KMS-11 (cell line): ENCODE data around the gene ZG16.
"Not testable (repeated sequence)": the region's sequence is repeated elsewhere in the genome, so short reads cannot be mapped to it uniquely, and the experiment has no call there.

Source experiments
- H2AFZ ChIP-seq: fragments of 200-600 bp; sonication (generic); 2 replicates; pipeline ENCODE4 v1.6.1; 2016; ENCODE audit warnings: antibody characterized with exemption, mixed run types, low read depth
- H3K27ac ChIP-seq: fragments of 200-600 bp; sonication (generic); 2 replicates; pipeline ENCODE4 v1.6.1; 2016; ENCODE audit warnings: mild to moderate bottlenecking, mixed run types
- H3K27me3 ChIP-seq: fragments of 200-600 bp; sonication (generic); 2 replicates; pipeline ENCODE4 v1.6.1; 2017; ENCODE audit warnings: mild to moderate bottlenecking, low read depth, mixed run types, moderate library complexity; ENCODE audit not compliant: insufficient read depth
- H3K36me3 ChIP-seq: fragments of 200-600 bp; sonication (generic); 2 replicates; pipeline ENCODE4 v1.6.1; 2017; ENCODE audit warnings: mild to moderate bottlenecking, mixed run types; ENCODE audit not compliant: insufficient read depth
- H3K4me1 ChIP-seq: fragments of 200-600 bp; sonication (generic); 2 replicates; pipeline ENCODE4 v1.6.1; 2016; ENCODE audit warnings: mild to moderate bottlenecking, low read depth, mixed run types; ENCODE audit not compliant: poor library complexity, severe bottlenecking
- H3K4me2 ChIP-seq: fragments of 200-600 bp; sonication (generic); 2 replicates; pipeline ENCODE4 v1.7.0; 2016; ENCODE audit warnings: mild to moderate bottlenecking, mixed run types
- H3K4me3 ChIP-seq: fragments of 200-600 bp; sonication (generic); IDR thresholded peaks from 2 replicates; pipeline ENCODE4 v1.6.1; 2017; ENCODE audit warnings: low read depth, low read length, mixed read lengths; ENCODE audit not compliant: insufficient read depth
- H3K79me2 ChIP-seq: fragments of 200-600 bp; sonication (generic); 2 replicates; pipeline ENCODE4 v1.6.1; 2016; ENCODE audit warnings: low read depth, mixed run types; ENCODE audit not compliant: insufficient read depth
- H3K9ac ChIP-seq: fragments of 200-600 bp; sonication (generic); 2 replicates; pipeline ENCODE4 v1.6.1; 2016; ENCODE audit warnings: mild to moderate bottlenecking, mixed run types
- H4K20me1 ChIP-seq: fragments of 200-600 bp; sonication (generic); 2 replicates; pipeline ENCODE4 v1.6.1; 2016; ENCODE audit warnings: mild to moderate bottlenecking, mixed run types; ENCODE audit not compliant: insufficient read depth
- TF ChIP-seq, protein P1 (sequence below): fragments of 200-600 bp; sonication (generic); conservative IDR thresholded peaks from 2 replicates; pipeline ENCODE4 v1.6.1; 2017; ENCODE audit warnings: low read depth, mild to moderate bottlenecking, antibody characterized with exemption, low read length, moderate library complexity, mixed read lengths

ZG16 gene

DNA sequence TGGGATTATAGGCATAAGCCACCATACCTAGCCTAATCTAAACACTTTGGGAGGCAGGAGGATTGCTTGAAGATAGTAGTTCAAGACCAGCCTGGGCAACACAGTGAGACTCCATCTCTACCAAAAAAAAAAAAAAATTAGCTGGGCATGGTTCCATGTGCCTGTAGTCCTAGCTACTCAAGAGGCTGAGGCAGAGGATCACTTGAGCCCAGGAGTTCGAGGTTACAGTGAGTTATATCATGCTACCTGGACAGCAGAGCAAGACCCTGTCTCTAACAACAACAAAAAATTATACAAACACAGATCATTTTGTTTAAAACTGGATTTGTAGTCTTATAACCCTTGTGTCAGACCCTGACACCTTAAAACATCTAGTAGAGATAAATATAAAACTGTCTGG lies 24.5 kb upstream of the ZG16 start:
- TF ChIP-seq, protein P1, sequence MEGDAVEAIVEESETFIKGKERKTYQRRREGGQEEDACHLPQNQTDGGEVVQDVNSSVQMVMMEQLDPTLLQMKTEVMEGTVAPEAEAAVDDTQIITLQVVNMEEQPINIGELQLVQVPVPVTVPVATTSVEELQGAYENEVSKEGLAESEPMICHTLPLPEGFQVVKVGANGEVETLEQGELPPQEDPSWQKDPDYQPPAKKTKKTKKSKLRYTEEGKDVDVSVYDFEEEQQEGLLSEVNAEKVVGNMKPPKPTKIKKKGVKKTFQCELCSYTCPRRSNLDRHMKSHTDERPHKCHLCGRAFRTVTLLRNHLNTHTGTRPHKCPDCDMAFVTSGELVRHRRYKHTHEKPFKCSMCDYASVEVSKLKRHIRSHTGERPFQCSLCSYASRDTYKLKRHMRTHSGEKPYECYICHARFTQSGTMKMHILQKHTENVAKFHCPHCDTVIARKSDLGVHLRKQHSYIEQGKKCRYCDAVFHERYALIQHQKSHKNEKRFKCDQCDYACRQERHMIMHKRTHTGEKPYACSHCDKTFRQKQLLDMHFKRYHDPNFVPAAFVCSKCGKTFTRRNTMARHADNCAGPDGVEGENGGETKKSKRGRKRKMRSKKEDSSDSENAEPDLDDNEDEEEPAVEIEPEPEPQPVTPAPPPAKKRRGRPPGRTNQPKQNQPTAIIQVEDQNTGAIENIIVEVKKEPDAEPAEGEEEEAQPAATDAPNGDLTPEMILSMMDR, result no peak
- Histone ChIP-seq H4K20me1 (no peaks in the 10 kb centered on the region), H3K9ac (no peak overlapping the region), H3K36me3 (no peaks in the 10 kb centered on the region), H3K27me3 (no peaks in the 10 kb centered on the region), H3K27ac (no peak overlapping the region), H3K79me2 (no peaks in the 10 kb centered on the region), H3K4me2 (no peak overlapping the region), H3K4me3 (no peak overlapping the region), H2AFZ (no peak overlapping the region), H3K4me1 (no peaks in the 10 kb centered on the region)

DNA sequence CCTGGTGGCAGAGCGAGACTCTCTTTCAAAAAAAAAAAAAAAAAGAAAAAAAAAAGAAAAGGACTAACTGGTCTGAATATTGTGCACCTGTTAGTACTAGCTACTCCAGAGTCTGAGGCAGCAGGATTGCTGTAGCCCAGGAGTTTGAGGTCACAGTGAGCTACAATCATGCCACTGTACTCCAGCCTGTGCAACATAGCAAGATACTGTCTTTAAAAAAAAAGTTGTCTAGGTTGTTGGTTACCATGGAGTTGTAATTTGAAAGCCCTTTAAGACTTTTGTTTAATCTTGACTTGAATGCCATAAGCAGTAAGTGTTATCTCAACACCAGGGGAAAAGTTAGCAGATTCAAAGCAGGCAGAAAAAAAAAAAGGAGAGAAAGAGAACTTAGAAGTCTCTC lies 21.4 kb upstream of the ZG16 start:
- Histone ChIP-seq H3K27me3 (no peaks in the 10 kb centered on the region), H3K4me3 (no peak overlapping the region), H3K36me3 (no peaks in the 10 kb centered on the region), H3K79me2 (no peaks in the 10 kb centered on the region), H4K20me1 (no peaks in the 10 kb centered on the region), H2AFZ (no peak overlapping the region), H3K27ac (no peak overlapping the region), H3K4me1 (no peaks in the 10 kb centered on the region), H3K9ac (no peak overlapping the region), H3K4me2 (no peak overlapping the region)
- TF ChIP-seq, protein P1, result no peak

DNA sequence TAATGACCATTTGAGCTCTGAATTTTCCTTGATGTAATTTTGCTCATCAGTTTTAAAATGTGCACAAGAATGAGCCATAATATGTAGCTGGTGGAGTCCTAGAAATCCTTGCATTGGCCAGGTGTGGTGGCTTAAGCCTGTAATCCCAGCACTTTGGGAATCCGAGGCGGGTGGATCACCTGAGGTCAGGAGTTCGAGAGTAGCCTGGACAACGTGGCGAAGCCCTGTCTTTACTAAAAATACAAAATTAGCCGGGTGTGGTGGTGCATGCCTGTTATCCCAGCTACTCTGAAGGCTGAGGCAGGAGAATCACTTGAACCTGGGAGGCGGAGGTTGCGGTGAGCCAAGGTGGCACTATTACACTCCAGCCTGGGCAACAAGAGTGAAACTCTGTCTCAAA lies 21.0 kb upstream of the ZG16 start:
- not testable (repeated sequence) for H4K20me1 ChIP-seq, H3K79me2 ChIP-seq, H3K27ac ChIP-seq, H3K36me3 ChIP-seq, H3K4me3 ChIP-seq, H3K27me3 ChIP-seq, H3K9ac ChIP-seq, H3K4me1 ChIP-seq, H3K4me2 ChIP-seq, H2AFZ ChIP-seq

DNA sequence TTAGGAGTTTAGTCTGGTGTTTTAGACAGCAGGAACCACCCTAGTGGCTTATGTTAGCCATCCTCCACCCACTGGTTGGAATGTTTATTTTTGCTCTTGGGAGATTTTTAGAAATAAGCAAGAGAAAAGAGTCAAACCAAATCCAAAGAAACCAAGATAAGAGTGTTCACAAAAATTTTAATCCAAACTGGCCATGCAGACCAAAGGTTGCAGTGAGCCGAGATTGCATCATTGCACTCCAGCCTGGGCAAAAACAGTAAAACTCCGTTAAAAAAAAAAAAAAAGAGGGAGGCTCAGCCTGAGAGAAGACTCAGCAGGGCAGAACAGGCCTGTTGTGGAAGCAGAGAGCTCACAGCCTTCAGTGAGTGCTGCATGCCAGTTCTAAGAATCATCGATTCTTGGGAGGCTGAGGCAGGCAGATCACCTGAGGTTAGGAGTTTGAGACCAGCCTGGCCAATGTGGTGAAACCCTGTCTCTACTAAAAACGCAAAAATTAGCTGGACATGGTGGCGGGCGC lies 20.0 kb upstream of the ZG16 start:
- no peak overlapping the region for H3K27ac ChIP-seq
- no peaks in the 10 kb centered on the region for H4K20me1 ChIP-seq
- H3K27me3 ChIP-seq, result no peaks in the 10 kb centered on the region
- H3K36me3 ChIP-seq, result no peaks in the 10 kb centered on the region
- no peak overlapping the region for H3K9ac ChIP-seq
- H3K4me2 ChIP-seq, result no peak overlapping the region
- no peak overlapping the region for H3K4me3 ChIP-seq
- no peaks in the 10 kb centered on the region for H3K79me2 ChIP-seq
- H2AFZ ChIP-seq, result no peak overlapping the region
- H3K4me1 ChIP-seq, result no peaks in the 10 kb centered on the region
- TF ChIP-seq, protein P1, result no peak

DNA sequence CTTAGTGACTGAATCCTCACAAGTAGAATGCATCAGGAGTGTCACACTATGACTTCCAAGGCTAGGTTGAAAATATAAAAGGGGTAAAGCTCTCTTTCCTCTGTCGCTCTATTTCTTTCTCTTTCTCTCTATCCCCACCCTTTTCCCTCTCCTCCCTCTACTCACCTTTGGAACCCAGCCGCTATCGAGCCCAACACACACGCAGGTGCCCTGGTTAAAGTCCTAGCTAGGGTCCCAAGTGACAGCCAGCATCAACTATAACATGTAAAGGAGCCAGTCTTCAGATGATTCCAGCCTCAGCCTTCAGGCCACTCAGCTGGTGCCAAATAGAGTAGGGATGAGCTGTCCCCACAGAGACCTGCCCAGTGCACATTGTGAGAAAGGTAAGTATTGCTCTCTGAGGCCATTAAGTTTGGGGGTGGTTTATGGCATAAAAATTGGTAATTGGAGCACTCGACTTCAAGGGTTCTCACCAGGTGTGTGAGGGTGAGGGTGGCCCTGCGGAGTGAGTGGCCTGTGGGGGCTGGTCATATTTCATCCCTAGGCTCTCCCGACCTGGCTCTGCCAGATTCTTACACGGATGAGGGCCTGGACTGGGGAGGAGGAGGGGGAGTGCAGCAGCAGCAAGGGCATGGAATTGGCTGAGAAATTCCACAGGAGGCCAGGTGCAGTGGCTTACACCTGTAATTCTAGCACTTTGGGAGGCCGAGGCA lies 17.3 kb upstream of the ZG16 start:
- no peak overlapping the region for H3K9ac ChIP-seq
- no peak overlapping the region for H3K4me3 ChIP-seq
- no peaks in the 10 kb centered on the region for H3K79me2 ChIP-seq
- no peaks in the 10 kb centered on the region for H3K4me1 ChIP-seq
- no peaks in the 10 kb centered on the region for H4K20me1 ChIP-seq
- H3K27me3 ChIP-seq, result no peaks in the 10 kb centered on the region
- H3K4me2 ChIP-seq, result no peak overlapping the region
- TF ChIP-seq, protein P1, result no peak
- no peak overlapping the region for H2AFZ ChIP-seq
- H3K36me3 ChIP-seq, result no peaks in the 10 kb centered on the region
- H3K27ac ChIP-seq, result no peak overlapping the region

DNA sequence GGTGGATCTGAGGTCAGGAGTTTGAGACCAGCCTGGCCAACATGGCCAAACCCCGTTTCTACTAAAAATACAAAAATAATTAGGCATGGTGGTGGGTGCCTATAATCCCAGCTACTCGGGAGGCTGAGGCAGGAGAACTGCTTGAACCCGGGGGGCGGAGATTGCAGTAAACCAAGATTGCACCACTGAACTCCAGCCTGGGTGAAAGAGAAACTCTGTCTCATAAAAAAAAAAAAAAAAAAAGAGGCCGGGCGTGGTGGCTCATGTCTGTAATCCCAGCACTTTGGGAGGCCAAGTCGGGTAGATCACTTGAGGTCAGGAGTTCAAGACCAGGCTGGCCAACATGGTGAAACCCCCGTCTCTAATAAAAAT lies 16.8 kb upstream of the ZG16 start:
- H4K20me1 ChIP-seq, H3K4me3 ChIP-seq, H3K79me2 ChIP-seq, H2AFZ ChIP-seq, H3K4me2 ChIP-seq, H3K27ac ChIP-seq, H3K4me1 ChIP-seq, H3K36me3 ChIP-seq, H3K27me3 ChIP-seq, H3K9ac ChIP-seq: not testable (repeated sequence)
